COLO668 (cell line): ENCODE measurements around the gene RPL18A.
"Not testable (repeated sequence)": the region's sequence is repeated elsewhere in the genome, so short reads cannot be mapped to it uniquely, and the experiment has no call there.

ENCODE experiments used
- DNase-seq: peaks from one replicate; lab custom pipeline; 2025; ENCODE audit not compliant: unreplicated experiment; lab: John Stamatoyannopoulos, UW

RPL18A gene

DNA sequence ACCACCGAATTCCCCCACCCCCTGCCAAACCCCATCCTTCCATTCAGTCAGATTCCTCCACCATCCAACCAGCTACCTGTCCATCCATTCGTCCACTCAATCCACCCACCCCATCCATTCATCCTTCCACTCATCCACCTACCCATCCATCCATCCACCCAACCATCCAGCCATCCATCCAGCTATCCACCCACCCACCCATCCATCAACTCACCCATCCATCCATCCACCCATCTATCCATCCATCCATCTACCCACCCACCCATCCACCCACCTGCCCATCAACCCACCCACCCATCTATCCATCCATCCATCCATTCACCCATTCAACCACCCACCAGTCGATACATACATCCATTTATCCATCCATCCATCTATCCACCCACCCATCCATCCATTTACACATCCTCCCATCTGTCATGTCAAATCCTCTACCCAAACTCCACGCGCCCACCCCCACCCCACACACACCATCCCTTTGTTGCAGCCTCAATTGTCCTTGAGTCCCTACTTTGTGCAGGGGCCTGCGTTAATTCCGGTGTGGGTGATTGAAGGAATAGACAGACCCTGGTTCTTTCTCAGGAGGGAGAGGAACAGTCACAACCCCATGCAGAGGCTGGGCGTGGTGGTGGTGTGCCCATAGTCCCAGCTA, 6.7 kb downstream of the RPL18A start:
- no peak for DNase-seq

DNA sequence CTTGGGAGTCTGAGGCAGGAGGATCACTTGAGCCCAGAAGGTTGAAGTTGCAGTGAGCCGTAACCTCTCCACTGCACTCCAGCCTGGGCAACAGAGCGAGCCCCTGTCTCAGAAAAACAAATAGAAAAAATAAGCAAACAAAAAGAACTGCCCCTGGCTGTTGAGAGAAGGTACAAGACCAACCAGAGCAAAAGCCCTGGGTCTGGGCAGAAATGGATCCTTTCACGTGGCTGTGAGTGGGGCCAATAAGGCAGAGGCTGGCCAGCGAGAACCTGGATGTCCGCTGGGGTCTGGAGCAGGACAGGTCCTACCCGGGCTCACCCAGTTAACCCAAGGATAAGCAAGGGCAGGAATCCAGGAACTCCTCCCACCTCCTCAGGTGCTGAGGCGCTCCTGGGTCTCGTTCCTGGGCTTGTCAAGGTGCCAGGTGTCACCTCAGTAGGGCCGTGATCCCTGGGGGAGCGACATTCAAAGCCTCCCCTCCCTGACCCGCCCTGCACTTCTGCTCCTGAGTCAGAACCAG, 7.3 kb downstream of the RPL18A start:
- DNase-seq: no peak

DNA sequence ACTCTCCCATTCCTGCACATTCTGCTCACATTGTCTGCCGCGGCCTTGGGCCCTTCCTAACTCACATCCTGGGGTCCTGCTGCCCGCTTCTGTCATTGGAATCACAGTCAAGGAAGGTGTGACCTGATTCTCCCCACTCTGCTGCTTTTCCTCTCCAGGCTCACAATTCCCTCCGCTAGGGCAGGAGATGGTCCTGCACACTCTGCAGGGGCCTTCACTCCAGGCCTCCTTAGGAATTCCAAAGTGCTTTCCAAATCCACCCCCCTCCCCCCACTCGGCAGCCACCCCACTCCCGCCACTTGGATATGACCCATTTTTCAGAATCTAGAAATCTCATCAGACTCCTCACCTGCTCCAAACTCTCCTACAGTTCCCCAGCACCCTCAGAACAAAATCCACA, 9.0 kb downstream of the RPL18A start:
- no peak for DNase-seq

DNA sequence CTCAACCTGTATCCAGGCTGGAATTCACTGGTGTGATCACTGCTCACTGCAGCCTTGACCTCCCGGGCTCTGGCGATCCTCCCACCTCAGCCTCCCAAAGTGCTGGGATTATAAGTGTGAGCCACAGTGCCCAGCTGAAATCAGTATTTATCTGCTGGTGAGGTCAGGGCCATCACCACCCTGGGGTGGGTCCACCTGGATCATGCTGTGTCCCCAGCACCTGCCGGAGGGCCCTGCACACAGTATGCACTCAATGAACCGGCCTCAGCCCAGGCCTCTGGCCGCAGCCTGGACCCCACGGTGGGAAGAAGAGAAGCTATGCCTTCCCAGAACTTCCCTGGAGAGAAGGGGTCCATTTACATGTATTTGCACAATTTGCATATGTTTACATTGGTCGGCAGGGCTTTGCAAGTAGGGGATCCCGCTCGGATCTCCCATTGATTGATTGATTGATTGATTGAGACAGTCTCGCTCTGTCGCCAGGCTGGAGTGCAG, 9.5 kb downstream of the RPL18A start:
- no peak for DNase-seq

GRCh38 chr19:17871032-17871877, 11.5 kb downstream of the RPL18A start:
- no peak for DNase-seq

DNA sequence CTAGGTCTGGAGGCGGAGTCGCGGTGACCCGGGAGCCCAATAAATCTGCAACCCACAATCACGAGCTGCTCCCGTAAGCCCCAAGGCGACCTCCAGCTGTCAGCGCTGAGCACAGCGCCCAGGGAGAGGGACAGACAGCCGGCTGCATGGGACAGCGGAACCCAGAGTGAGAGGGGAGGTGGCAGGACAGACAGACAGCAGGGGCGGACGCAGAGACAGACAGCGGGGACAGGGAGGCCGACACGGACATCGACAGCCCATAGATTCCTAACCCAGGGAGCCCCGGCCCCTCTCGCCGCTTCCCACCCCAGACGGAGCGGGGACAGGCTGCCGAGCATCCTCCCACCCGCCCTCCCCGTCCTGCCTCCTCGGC, 12.2 kb downstream of the RPL18A start, which contains the start of gene SLC5A5:
Gene SLC5A5 (plus strand): TSS at position 68 of the 373 bp plus-strand sequence. CDS start 375 bp downstream, outside the sequence.
- DNase-seq: peak; percentile 16

DNA sequence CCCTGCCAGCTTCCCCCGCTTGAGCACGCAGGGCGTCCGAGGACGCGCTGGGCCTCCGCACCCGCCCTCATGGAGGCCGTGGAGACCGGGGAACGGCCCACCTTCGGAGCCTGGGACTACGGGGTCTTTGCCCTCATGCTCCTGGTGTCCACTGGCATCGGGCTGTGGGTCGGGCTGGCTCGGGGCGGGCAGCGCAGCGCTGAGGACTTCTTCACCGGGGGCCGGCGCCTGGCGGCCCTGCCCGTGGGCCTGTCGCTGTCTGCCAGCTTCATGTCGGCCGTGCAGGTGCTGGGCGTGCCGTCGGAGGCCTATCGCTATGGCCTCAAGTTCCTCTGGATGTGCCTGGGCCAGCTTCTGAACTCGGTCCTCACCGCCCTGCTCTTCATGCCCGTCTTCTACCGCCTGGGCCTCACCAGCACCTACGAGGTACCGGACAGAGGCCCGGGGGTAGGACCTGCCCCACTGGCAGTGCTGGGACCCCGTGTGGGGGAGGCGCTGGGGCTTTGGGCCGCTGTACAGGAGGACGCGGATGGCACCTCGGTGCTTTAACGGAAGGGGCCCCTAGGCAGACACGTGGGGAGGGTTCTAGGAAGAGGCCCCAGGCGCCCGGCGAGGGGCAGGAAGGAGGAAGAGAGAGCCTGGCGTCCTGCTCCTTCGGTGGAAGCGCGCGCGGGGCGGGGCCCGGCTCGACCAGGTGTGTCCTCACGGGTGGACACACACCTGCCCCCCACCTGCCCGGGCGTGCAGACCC, 12.7 kb downstream of the RPL18A start:
- DNase-seq: peak; percentile 14

GRCh38 chr19:17873786-17874757, 14.4 kb downstream of the RPL18A start:
- DNase-seq: peak; percentile 36

DNA sequence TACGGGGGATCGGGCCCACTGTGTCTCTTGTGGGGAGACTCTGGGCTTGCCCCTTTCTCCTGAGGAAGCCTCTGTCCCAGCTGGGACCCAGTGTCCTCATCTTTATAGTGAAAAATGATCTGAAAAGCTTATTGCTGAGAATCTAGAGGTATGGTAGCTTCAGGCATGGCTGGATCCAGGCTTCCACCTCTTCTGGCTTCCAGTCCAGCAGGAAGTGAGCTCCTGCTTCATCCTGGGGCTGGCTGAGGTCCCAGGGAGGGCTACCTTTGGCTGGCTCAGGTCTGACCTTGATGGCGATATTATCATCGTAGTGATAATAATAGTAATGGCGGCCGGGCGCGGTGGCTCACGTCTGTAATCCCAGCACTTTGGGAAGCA, 15.0 kb downstream of the RPL18A start:
- DNase-seq: no peak

GRCh38 chr19:17877696-17878095, 18.0 kb downstream of the RPL18A start:
- DNase-seq: no peak

- DNase-seq: no peak
Observed at GRCh38 chr19:17879466-17879865, 19.8 kb downstream of the RPL18A start.

GRCh38 chr19:17881701-17882100, 22.0 kb downstream of the RPL18A start:
- no peak for DNase-seq

- no peak for DNase-seq
Observed at GRCh38 chr19:17883627-17884410, 24.1 kb downstream of the RPL18A start.

GRCh38 chr19:17886515-17886914, 26.8 kb downstream of the RPL18A start:
- no peak for DNase-seq

- not testable (repeated sequence) for DNase-seq
Observed at GRCh38 chr19:17887221-17887620, 27.5 kb downstream of the RPL18A start.

DNA sequence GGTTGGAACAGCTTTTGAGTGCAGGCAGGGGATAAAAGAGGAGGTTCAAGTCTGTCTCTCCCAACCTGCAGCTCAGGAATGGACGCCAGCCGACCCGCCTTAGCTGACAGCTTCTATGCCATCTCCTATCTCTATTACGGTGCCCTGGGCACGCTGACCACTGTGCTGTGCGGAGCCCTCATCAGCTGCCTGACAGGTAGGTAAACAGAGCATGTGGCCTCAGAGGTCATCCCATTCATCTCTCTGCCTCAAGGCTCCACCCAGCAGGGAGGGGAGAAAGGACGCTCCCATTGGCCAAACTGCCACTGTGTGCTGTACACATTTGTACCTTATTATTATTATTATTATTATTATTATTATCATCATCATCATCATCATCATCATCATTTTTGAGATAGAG, 28.6 kb downstream of the RPL18A start:
- DNase-seq: no peak

GRCh38 chr19:17889609-17890214, 30.0 kb downstream of the RPL18A start:
- no peak for DNase-seq

DNA sequence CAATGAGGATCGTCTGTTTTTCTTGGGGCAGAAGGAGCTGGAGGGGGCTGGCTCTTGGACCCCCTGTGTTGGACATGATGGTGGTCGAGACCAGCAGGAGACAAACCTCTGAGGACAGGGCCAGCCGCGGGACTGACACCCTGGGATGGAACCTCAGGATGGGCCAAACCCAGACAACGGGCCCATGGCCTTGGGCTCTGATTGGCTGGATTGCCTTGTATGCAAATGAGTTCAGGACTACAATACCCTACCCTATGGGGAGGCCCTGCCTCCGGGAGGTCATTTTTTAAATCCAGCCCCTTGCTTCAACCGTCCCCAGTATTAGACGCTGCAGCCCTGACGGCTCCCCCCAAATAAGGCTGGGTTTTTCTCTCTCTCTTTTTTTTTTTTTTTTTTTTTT, 34.1 kb downstream of the RPL18A start:
- no peak for DNase-seq

- DNase-seq: no peak
Observed at GRCh38 chr19:17902701-17903100, 43.0 kb downstream of the RPL18A start.
